ENCODE measurements around the gene MLN. TPM values are rescaled to one million over a fixed set of nuclear protein-coding genes. Genes with fewer than 3 reads are reported as not detected.

Gene MLN
- total and polyA plus RNA-seq, 2 donors (not counting 1 experiment from before 2014, with no cell fraction given): not detected

- TF ChIP-seq EZH2 (IDR thresholded peaks at IDR 0.05; ENCODE audit: borderline replicate concordance, insufficient read depth, low read depth, low read length, poor library complexity, severe bottlenecking) (no peak), CTCF (IDR thresholded peaks at IDR 0.05) (no peak)
- H3K36me3 ChIP-seq (replicated peaks in 1 of 2; ENCODE audit: control extremely low read depth in 1 of 2, control insufficient read depth in 1 of 2, extremely low read depth in 1 of 2, insufficient read depth in 2 of 2, low read length in 1 of 2): no peaks in the 10 kb centered on the region
- Mint-ChIP-seq H3K4me1 (peaks cover 3% of the 10 kb centered on the region), H3K9me3 (ENCODE audit: insufficient read depth) (no peaks in the 10 kb centered on the region), H3K4me3 (no peak overlapping the region), H3K27me3 (peaks cover 26% of the 10 kb centered on the region), H3K27ac (no peak overlapping the region)
- no peak overlapping the region for H3K4me3 ChIP-seq (ENCODE audit: control extremely low read depth in 1 of 5, extremely low read depth in 1 of 5, insufficient read depth in 1 of 5, low read depth in 2 of 5, low read length in 4 of 5)
- H3K4me2 ChIP-seq (replicated peaks; ENCODE audit: low read depth, low read length, poor library complexity, severe bottlenecking): no peak overlapping the region
- WGBS (ENCODE audit: insufficient coverage): 83% methylated on average over 13 of the region's 13 CpGs
- no peak overlapping the region for H3K9ac ChIP-seq (ENCODE audit: low read length)
- DNase-seq (no peak), ATAC-seq (ENCODE audit: low read depth) (no peak)
- peaks cover 0 to 9% (median under 1%) of the 10 kb centered on the region in 4 experiments for H3K27me3 ChIP-seq (replicated peaks in 1 of 4; ENCODE audit: control extremely low read depth in 1 of 4, control insufficient read depth in 3 of 4, insufficient read depth in 4 of 4, low read length in 3 of 4)
- no peak overlapping the region for H3K27ac ChIP-seq (ENCODE audit: low read length in 2 of 2)
- H3K9me3 ChIP-seq (ENCODE audit: control extremely low read depth in 1 of 3, control insufficient read depth in 2 of 3, insufficient read depth in 1 of 3, low read length in 2 of 3): no peaks in the 10 kb centered on the region
- CTCF ChIA-PET: interaction anchor here (0.8 to 4.1 kb wide), 21 partner anchors 16 to 410 kb away, joined by 3 to 27 read pairs (median 7); partner anchors contain the start of genes BAK1 and UQCC2
- intact Hi-C loops (cut with micrococcal nuclease): loop anchor here (1.0 kb wide), 4 partner anchors 34 to 409 kb away; partner anchors contain the start of gene UQCC2
- H2AFZ ChIP-seq (ENCODE audit: insufficient read depth, low read depth, low read length, poor library complexity, severe bottlenecking): no peak overlapping the region
- peaks cover 0 to 3% of the 10 kb centered on the region in 2 donors for H3K4me1 ChIP-seq (ENCODE audit: control insufficient read depth in 2 of 2, insufficient read depth in 2 of 2, low read length in 2 of 2)
- H4K20me1 ChIP-seq (ENCODE audit: control insufficient read depth, insufficient read depth, low read length, poor library complexity, severe bottlenecking): no peaks in the 10 kb centered on the region
- H3K79me2 ChIP-seq (ENCODE audit: control insufficient read depth, insufficient read depth, low read length): no peaks in the 10 kb centered on the region
- POLR2A ChIA-PET: no interaction called here
Observed at GRCh38 chr6:33744895-33745546, 58.8 kb downstream of the MLN start.

Other genes with a start within 250 kb of the MLN start
- gene BAK1, start 223.7 kb downstream of the MLN start, total RNA-seq: 22.6 and 23.3 TPM in 2 replicates
- 34.3 and 39.1 TPM in 2 replicates for gene BAK1, start 223.7 kb downstream of the MLN start, polyA plus RNA-seq
- gene ITPR3, start 182.7 kb downstream of the MLN start, total RNA-seq: 61.9 and 62.4 TPM in 2 replicates
- gene ITPR3, start 182.7 kb downstream of the MLN start, polyA plus RNA-seq: 67.6 and 70.2 TPM in 2 replicates
- 16.6 and 17.1 TPM in 2 replicates for gene UQCC2, start 92.3 kb downstream of the MLN start, total RNA-seq
- 8.9 and 13.2 TPM in 2 replicates for gene UQCC2, start 92.3 kb downstream of the MLN start, polyA plus RNA-seq
- not detected in 2 replicates for gene IP6K3, start 57.1 kb downstream of the MLN start, total RNA-seq
- gene IP6K3, start 57.1 kb downstream of the MLN start, polyA plus RNA-seq: not detected in 2 replicates
- gene LEMD2, start 14.9 kb downstream of the MLN start, total RNA-seq: 113 and 122 TPM in 2 replicates
- gene LEMD2, start 14.9 kb downstream of the MLN start, polyA plus RNA-seq: 58.7 and 68.1 TPM in 2 replicates

Data from B cell (primary cell).